ENCODE measurements around the gene MAST1. TPM values are rescaled to one million over a fixed set of nuclear protein-coding genes. Genes with fewer than 3 reads are reported as not detected.
A peak's percentile ranks its signal among the peaks of the same experiment; 100 is the strongest.

The MAST1 gene
- total RNA-seq, 1 experiment from 2014 or later = 0.91 TPM

GRCh38 chr19:12793290-12794195, 44.8 kb upstream of the MAST1 start:
- Histone ChIP-seq H3K27me3 (replicated peaks; ENCODE audit: control insufficient read depth, insufficient read depth, low read length) (no peaks in the 10 kb centered on the region), H3K36me3 (ENCODE audit: control insufficient read depth, insufficient read depth, low read length) (no peaks in the 10 kb centered on the region; the same call in 1 of the 2 replicates), H3K9me3 (no peaks in the 10 kb centered on the region), H3K4me1 (peaks cover 24% of the 10 kb centered on the region), H3K4me3 (ENCODE audit: low read depth, low read length) (peak overlapping the region; percentile 93)
- Mint-ChIP-seq H3K36me3 (ENCODE audit: insufficient read depth, unreplicated experiment) (peaks cover 57% of the 10 kb centered on the region), H3K4me1 (ENCODE audit: low read depth, unreplicated experiment) (peaks cover 23% of the 10 kb centered on the region), H3K4me3 (ENCODE audit: unreplicated experiment) (peak overlapping the region; percentile 92), H3K27me3 (ENCODE audit: insufficient read depth, unreplicated experiment) (no peaks in the 10 kb centered on the region), H3K9me3 (ENCODE audit: unreplicated experiment) (no peaks in the 10 kb centered on the region), H3K27ac (ENCODE audit: unreplicated experiment) (peak overlapping the region; percentile 83)
- TF ChIP-seq CTCF (IDR thresholded peaks at IDR 0.05; ENCODE audit: insufficient read depth in 1 of 2, low read depth in 1 of 2, low read length in 1 of 2, severe bottlenecking in 1 of 2, unreplicated experiment in 1 of 2) = no peak
- ChIA-PET POLR2A (interaction anchor here (0.6 to 3.0 kb wide), 9 partner anchors 9 to 1375 kb away, joined by 3 to 36 read pairs (median 6); partner anchors contain the start of genes GET3, PRDX2, RGL3 and THSD8), CTCF (interaction anchor here (0.5 to 3.7 kb wide), 9 partner anchors 11 to 183 kb away, joined by 3 to 38 read pairs (median 5); partner anchors contain the start of gene TRIR)
- no TSS peak for BruUV-seq (replicated peaks)
- intact Hi-C loops (cut with micrococcal nuclease; ENCODE audit: unreplicated experiment) = loop anchor here (5.0 kb wide), 1 partner anchor 359 kb away; the partner anchor contains the start of genes IER2 and STX10
- DNase-seq = peak; percentile 89 to 94

GRCh38 chr19:12794196-12794941, 43.9 kb upstream of the MAST1 start:
- BruUV-seq (replicated peaks) = no TSS peak
- Mint-ChIP-seq H3K27ac (ENCODE audit: unreplicated experiment) (peak overlapping the region; percentile 32), H3K27me3 (ENCODE audit: insufficient read depth, unreplicated experiment) (no peaks in the 10 kb centered on the region), H3K36me3 (ENCODE audit: insufficient read depth, unreplicated experiment) (peaks cover 57% of the 10 kb centered on the region), H3K4me3 (ENCODE audit: unreplicated experiment) (peak overlapping the region; percentile 92), H3K4me1 (ENCODE audit: low read depth, unreplicated experiment) (peaks cover 15% of the 10 kb centered on the region), H3K9me3 (ENCODE audit: unreplicated experiment) (no peaks in the 10 kb centered on the region)
- H3K4me3 ChIP-seq (ENCODE audit: low read depth, low read length) = peak overlapping the region; percentile 93
- H3K36me3 ChIP-seq (ENCODE audit: control insufficient read depth, insufficient read depth, low read length) = no peaks in the 10 kb centered on the region; the same call in 1 of the 2 replicates
- no peak for DNase-seq
- no peak for TF ChIP-seq CTCF (IDR thresholded peaks at IDR 0.05; ENCODE audit: insufficient read depth in 1 of 2, low read depth in 1 of 2, low read length in 1 of 2, severe bottlenecking in 1 of 2, unreplicated experiment in 1 of 2)
- peaks cover 15% of the 10 kb centered on the region for H3K4me1 ChIP-seq
- no peaks in the 10 kb centered on the region for H3K9me3 ChIP-seq
- H3K27me3 ChIP-seq (replicated peaks; ENCODE audit: control insufficient read depth, insufficient read depth, low read length) = no peaks in the 10 kb centered on the region
- intact Hi-C loops (cut with micrococcal nuclease; ENCODE audit: unreplicated experiment) = loop anchor here (5.0 kb wide), 1 partner anchor 358 kb away; the partner anchor contains the start of genes IER2 and STX10
- POLR2A ChIA-PET = interaction anchor here (0.6 to 2.4 kb wide), 3 partner anchors 8 to 57 kb away, joined by 6 to 10 read pairs (median 6); partner anchors contain the start of genes GET3, PRDX2 and THSD8
- CTCF ChIA-PET = interaction anchor here (1.0 to 3.7 kb wide), 2 partner anchors 17 to 33 kb away, joined by 6 to 38 read pairs; no protein-coding TSS in a partner anchor

GRCh38 chr19:12794971-12795381, 43.3 kb upstream of the MAST1 start:
- Histone ChIP-seq H3K4me1 (peaks cover 14% of the 10 kb centered on the region), H3K9me3 (no peaks in the 10 kb centered on the region), H3K4me3 (ENCODE audit: low read depth, low read length) (no peak overlapping the region), H3K27me3 (replicated peaks; ENCODE audit: control insufficient read depth, insufficient read depth, low read length) (no peaks in the 10 kb centered on the region), H3K36me3 (ENCODE audit: control insufficient read depth, insufficient read depth, low read length) (no peaks in the 10 kb centered on the region; the same call in 1 of the 2 replicates)
- Mint-ChIP-seq H3K4me3 (ENCODE audit: unreplicated experiment) (no peak overlapping the region), H3K9me3 (ENCODE audit: unreplicated experiment) (no peaks in the 10 kb centered on the region), H3K4me1 (ENCODE audit: low read depth, unreplicated experiment) (peaks cover 15% of the 10 kb centered on the region), H3K36me3 (ENCODE audit: insufficient read depth, unreplicated experiment) (peaks cover 56% of the 10 kb centered on the region), H3K27ac (ENCODE audit: unreplicated experiment) (no peak overlapping the region), H3K27me3 (ENCODE audit: insufficient read depth, unreplicated experiment) (no peaks in the 10 kb centered on the region)
- ChIA-PET CTCF (interaction anchor here (0.7 to 3.9 kb wide), 7 partner anchors 9 to 113 kb away, joined by 3 to 20 read pairs (median 6); partner anchors contain the start of genes DHPS and GET3), POLR2A (no interaction called here)
- intact Hi-C loops (cut with micrococcal nuclease; ENCODE audit: unreplicated experiment) = loop anchor here (5.0 kb wide), 1 partner anchor 357 kb away; the partner anchor contains the start of genes IER2 and STX10
- no TSS peak for BruUV-seq (replicated peaks)
- no peak for TF ChIP-seq CTCF (IDR thresholded peaks at IDR 0.05; ENCODE audit: insufficient read depth in 1 of 2, low read depth in 1 of 2, low read length in 1 of 2, severe bottlenecking in 1 of 2, unreplicated experiment in 1 of 2)
- DNase-seq = no peak
